ENCODE measurements around the gene ADPRH.

DNA sequence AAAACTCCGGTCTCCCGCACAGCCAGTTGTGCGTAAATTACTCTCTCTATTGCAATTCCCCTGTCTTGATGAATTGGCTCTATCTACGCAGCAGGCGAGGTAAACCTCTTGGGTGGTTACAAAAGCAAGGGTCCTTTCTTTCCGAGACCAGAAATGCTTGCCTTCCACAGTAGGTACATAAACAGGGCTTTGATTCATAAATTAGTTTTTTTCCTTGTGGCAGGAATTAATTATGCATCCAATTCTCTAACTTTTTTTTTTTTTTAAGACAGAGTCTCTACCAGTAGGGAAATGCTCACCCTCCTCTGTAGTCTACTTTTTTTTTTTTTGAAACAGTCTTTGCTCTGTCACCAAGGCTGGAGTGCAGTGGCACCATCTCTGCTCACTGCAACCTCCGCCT, 36.1 kb upstream of the ADPRH start:
- TF ChIP-seq CTCF (IDR thresholded peaks at IDR 0.05) (no peak), POLR2A (IDR thresholded peaks at IDR 0.05) (no peak)

Measured in thyroid gland (tissue), 4 donors.